ENCODE results near the gene CCDC154. TPM values are rescaled to one million over a fixed set of nuclear protein-coding genes. Genes with fewer than 3 reads are reported as not detected.
A peak's percentile ranks its signal among the peaks of the same experiment; 100 is the strongest.

CCDC154 gene
- total RNA-seq, 1 donor from 2014 or later: not detected

DNA sequence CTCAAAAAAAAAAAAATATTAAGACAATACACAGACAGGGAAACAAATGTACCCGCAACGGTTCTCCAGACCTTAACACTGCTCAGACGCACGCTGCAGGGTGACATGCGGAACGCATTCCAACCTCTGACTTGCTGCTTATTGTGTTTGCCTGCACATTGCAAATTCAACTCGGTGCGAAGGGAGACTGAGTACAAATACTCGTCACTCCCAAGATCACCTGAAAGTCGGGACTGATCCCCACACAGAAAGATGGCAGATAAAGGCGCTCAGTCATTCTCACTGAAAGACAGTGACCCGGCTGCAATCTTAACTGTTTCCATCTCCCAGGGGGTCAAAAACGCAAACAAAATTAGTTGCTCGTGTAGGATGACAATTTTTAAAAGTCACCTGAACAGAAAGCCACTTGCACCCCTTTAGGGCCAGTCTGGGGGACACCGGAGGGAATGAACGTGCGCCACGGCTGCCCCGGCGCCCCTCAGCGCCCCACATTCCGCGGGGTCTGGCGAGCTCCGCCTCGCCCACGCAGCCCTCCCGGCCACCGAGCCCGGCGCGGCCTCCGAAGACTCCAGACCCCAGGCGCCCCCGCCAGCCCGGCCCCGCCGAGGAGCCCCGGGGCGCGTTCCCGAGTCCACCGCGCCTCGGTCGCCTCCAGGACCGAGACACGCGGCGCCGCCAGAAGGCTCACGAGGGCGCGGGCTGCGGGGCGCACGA lies 29.9 kb upstream of the CCDC154 start:
- no peak overlapping the region for H3K27ac Mint-ChIP-seq
- Histone ChIP-seq H3K79me2 (ENCODE audit: low read depth) (peaks cover 52% of the 10 kb centered on the region), H3K9me3 (ENCODE audit: low read depth) (no peaks in the 10 kb centered on the region), H3K4me3 (peak overlapping the region; percentile 69), H3K9ac (peak overlapping the region; percentile 2), H2AFZ (replicated peaks) (peak overlapping the region; percentile 82), H4K20me1 (ENCODE audit: low read depth) (no peaks in the 10 kb centered on the region), H3K27ac (no peak overlapping the region), H3K4me1 (peaks cover 9% of the 10 kb centered on the region), H3F3A (ENCODE audit: low read depth) (peaks cover 9% of the 10 kb centered on the region), H3K4me2 (peak overlapping the region; percentile 98), H3K36me3 (no peaks in the 10 kb centered on the region), H3K27me3 (no peaks in the 10 kb centered on the region)
- TF ChIP-seq EZH2phosphoT487 (IDR thresholded peaks at IDR 0.05) (no peak), EZH2 (IDR thresholded peaks at IDR 0.05) (no peak)
- TF ChIP-seq, protein P1, sequence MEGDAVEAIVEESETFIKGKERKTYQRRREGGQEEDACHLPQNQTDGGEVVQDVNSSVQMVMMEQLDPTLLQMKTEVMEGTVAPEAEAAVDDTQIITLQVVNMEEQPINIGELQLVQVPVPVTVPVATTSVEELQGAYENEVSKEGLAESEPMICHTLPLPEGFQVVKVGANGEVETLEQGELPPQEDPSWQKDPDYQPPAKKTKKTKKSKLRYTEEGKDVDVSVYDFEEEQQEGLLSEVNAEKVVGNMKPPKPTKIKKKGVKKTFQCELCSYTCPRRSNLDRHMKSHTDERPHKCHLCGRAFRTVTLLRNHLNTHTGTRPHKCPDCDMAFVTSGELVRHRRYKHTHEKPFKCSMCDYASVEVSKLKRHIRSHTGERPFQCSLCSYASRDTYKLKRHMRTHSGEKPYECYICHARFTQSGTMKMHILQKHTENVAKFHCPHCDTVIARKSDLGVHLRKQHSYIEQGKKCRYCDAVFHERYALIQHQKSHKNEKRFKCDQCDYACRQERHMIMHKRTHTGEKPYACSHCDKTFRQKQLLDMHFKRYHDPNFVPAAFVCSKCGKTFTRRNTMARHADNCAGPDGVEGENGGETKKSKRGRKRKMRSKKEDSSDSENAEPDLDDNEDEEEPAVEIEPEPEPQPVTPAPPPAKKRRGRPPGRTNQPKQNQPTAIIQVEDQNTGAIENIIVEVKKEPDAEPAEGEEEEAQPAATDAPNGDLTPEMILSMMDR (IDR thresholded peaks at IDR 0.05): no peak
- peaks cover 8% of the 10 kb centered on the region for H3K27me3 Mint-ChIP-seq (ENCODE audit: insufficient read depth, low read depth)
- peak; percentile 57 for DNase-seq (ENCODE audit: low spot score)
- H3K4me3 Mint-ChIP-seq: peak overlapping the region; percentile 87
- H3K9me3 Mint-ChIP-seq: peaks cover 2% of the 10 kb centered on the region
- peaks cover 23% of the 10 kb centered on the region for H3K4me1 Mint-ChIP-seq
- no peaks in the 10 kb centered on the region for H3K36me3 Mint-ChIP-seq

DNA sequence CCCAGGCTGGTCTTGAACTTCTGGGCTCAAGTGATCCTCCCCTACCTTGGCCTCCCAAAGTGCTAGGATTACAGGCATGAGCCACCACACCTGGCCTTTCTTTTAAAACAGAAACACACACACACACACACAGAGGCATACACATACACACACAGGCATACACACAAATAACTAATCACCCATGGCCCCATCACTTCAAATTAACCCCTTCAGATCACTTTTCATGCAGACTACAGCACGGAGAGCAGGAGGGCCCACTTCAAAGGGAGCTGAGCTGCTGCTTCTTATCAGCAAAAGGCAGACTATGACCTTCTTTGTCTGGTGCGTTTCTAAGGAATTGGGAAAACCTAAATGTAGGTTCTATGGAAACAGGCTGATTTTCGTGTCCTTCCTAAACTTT lies 28.6 kb upstream of the CCDC154 start:
- no peak overlapping the region for H3K27ac Mint-ChIP-seq

GRCh38 chr16:1471569-1472194 lies 27.3 kb upstream of the CCDC154 start:
- Histone ChIP-seq H3F3A (ENCODE audit: low read depth) (peaks cover 9% of the 10 kb centered on the region), H3K4me2 (no peak overlapping the region), H3K79me2 (ENCODE audit: low read depth) (peaks cover 77% of the 10 kb centered on the region), H2AFZ (replicated peaks) (no peak overlapping the region), H3K4me3 (no peak overlapping the region), H3K4me1 (peaks cover 9% of the 10 kb centered on the region), H4K20me1 (ENCODE audit: low read depth) (peaks cover 9% of the 10 kb centered on the region), H3K9ac (no peak overlapping the region), H3K9me3 (ENCODE audit: low read depth) (no peaks in the 10 kb centered on the region), H3K36me3 (no peaks in the 10 kb centered on the region), H3K27ac (no peak overlapping the region), H3K27me3 (no peaks in the 10 kb centered on the region)
- TF ChIP-seq EZH2phosphoT487 (IDR thresholded peaks at IDR 0.05) (no peak), EZH2 (IDR thresholded peaks at IDR 0.05) (no peak)
- TF ChIP-seq, protein P1 (IDR thresholded peaks at IDR 0.05): no peak
- Mint-ChIP-seq H3K9me3 (no peaks in the 10 kb centered on the region), H3K4me1 (peaks cover 23% of the 10 kb centered on the region), H3K27ac (no peak overlapping the region), H3K4me3 (no peak overlapping the region), H3K27me3 (ENCODE audit: insufficient read depth, low read depth) (peaks cover 8% of the 10 kb centered on the region), H3K36me3 (no peaks in the 10 kb centered on the region)
- DNase-seq (ENCODE audit: low spot score): no peak

More for the DNA sequence above, 28.6 kb upstream of the CCDC154 start:
- H3K27me3 ChIP-seq: no peaks in the 10 kb centered on the region
- no peak overlapping the region for H3K9ac ChIP-seq
- Mint-ChIP-seq H3K4me1 (peaks cover 23% of the 10 kb centered on the region), H3K4me3 (peak overlapping the region; percentile 65), H3K9me3 (peaks cover 2% of the 10 kb centered on the region), H3K36me3 (no peaks in the 10 kb centered on the region), H3K27me3 (ENCODE audit: insufficient read depth, low read depth) (peaks cover 4% of the 10 kb centered on the region)
- H3K9me3 ChIP-seq (ENCODE audit: low read depth): no peaks in the 10 kb centered on the region
- H3K27ac ChIP-seq: no peak overlapping the region
- no peak overlapping the region for H3K4me2 ChIP-seq
- peaks cover 5% of the 10 kb centered on the region for H4K20me1 ChIP-seq (ENCODE audit: low read depth)
- TF ChIP-seq, protein P1 (IDR thresholded peaks at IDR 0.05): no peak
- TF ChIP-seq EZH2phosphoT487 (IDR thresholded peaks at IDR 0.05): no peak
- no peak for TF ChIP-seq EZH2 (IDR thresholded peaks at IDR 0.05)
- H3K36me3 ChIP-seq: no peaks in the 10 kb centered on the region
- no peak for DNase-seq (ENCODE audit: low spot score)
- H3K79me2 ChIP-seq (ENCODE audit: low read depth): peaks cover 65% of the 10 kb centered on the region
- peaks cover 9% of the 10 kb centered on the region for H3K4me1 ChIP-seq
- H3K4me3 ChIP-seq: no peak overlapping the region
- H3F3A ChIP-seq (ENCODE audit: low read depth): peaks cover 9% of the 10 kb centered on the region
- H2AFZ ChIP-seq (replicated peaks): no peak overlapping the region
